ENCODE measurements around the gene C9orf85. TPM values are rescaled to one million over a fixed set of nuclear protein-coding genes. Genes with fewer than 3 reads are reported as not detected.

Gene C9orf85
- total and polyA plus RNA-seq, 10 of the 15 experiments (the other 5 are each of a cell fraction or from before 2014, with no cell fraction given) = 9.1 to 22.6 (median 16.4) TPM

DNA sequence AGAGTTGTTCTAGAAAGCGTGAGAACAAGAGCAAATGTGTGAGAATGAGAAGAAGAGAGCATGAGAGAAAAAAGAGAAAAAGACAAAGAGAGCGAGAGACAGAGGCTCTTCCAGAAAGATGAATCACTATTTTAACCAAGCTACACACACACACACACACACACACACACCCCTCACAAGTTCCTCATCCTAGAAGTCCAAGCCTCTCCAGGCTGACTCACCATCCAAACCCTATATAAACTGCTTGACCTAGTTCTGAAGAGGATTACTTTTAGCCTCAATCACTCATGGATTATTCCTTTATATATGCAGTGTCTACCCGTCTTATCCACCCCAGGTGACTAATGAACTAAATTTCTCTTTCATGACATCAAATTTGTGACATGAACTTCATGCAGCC, 111.4 kb downstream of the C9orf85 start (continued):
- TF ChIP-seq, protein P1, sequence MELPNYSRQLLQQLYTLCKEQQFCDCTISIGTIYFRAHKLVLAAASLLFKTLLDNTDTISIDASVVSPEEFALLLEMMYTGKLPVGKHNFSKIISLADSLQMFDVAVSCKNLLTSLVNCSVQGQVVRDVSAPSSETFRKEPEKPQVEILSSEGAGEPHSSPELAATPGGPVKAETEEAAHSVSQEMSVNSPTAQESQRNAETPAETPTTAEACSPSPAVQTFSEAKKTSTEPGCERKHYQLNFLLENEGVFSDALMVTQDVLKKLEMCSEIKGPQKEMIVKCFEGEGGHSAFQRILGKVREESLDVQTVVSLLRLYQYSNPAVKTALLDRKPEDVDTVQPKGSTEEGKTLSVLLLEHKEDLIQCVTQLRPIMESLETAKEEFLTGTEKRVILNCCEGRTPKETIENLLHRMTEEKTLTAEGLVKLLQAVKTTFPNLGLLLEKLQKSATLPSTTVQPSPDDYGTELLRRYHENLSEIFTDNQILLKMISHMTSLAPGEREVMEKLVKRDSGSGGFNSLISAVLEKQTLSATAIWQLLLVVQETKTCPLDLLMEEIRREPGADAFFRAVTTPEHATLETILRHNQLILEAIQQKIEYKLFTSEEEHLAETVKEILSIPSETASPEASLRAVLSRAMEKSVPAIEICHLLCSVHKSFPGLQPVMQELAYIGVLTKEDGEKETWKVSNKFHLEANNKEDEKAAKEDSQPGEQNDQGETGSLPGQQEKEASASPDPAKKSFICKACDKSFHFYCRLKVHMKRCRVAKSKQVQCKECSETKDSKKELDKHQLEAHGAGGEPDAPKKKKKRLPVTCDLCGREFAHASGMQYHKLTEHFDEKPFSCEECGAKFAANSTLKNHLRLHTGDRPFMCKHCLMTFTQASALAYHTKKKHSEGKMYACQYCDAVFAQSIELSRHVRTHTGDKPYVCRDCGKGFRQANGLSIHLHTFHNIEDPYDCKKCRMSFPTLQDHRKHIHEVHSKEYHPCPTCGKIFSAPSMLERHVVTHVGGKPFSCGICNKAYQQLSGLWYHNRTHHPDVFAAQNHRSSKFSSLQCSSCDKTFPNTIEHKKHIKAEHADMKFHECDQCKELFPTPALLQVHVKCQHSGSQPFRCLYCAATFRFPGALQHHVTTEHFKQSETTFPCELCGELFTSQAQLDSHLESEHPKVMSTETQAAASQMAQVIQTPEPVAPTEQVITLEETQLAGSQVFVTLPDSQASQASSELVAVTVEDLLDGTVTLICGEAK (IDR thresholded peaks at IDR 0.05; ENCODE audit: borderline replicate concordance) = no peak
- no peak for TF ChIP-seq NBN (IDR thresholded peaks at IDR 0.05)
- TF ChIP-seq, protein P2, sequence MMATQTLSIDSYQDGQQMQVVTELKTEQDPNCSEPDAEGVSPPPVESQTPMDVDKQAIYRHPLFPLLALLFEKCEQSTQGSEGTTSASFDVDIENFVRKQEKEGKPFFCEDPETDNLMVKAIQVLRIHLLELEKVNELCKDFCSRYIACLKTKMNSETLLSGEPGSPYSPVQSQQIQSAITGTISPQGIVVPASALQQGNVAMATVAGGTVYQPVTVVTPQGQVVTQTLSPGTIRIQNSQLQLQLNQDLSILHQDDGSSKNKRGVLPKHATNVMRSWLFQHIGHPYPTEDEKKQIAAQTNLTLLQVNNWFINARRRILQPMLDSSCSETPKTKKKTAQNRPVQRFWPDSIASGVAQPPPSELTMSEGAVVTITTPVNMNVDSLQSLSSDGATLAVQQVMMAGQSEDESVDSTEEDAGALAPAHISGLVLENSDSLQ (IDR thresholded peaks at IDR 0.05) = no peak
- TF ChIP-seq CHD2 (IDR thresholded peaks at IDR 0.05; ENCODE audit: borderline replicate concordance, low read depth, low read length) = no peak
- TF ChIP-seq, protein P3, sequence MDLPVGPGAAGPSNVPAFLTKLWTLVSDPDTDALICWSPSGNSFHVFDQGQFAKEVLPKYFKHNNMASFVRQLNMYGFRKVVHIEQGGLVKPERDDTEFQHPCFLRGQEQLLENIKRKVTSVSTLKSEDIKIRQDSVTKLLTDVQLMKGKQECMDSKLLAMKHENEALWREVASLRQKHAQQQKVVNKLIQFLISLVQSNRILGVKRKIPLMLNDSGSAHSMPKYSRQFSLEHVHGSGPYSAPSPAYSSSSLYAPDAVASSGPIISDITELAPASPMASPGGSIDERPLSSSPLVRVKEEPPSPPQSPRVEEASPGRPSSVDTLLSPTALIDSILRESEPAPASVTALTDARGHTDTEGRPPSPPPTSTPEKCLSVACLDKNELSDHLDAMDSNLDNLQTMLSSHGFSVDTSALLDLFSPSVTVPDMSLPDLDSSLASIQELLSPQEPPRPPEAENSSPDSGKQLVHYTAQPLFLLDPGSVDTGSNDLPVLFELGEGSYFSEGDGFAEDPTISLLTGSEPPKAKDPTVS (IDR thresholded peaks at IDR 0.05; ENCODE audit: low read depth, low read length) = no peak
- TF ChIP-seq YBX1 (IDR thresholded peaks at IDR 0.05) = no peak

Small RNA genes within 50 kb of the gene (small RNA-seq; reads per million reads assigned to genes)
- gene HSPB1P1 (not detected), gene RF00019 (not detected)

Other genes with a start within 250 kb of the C9orf85 start
- 1.5 and 2.5 TPM in 2 replicates for gene CEMIP2, start 143.1 kb upstream of the C9orf85 start, total RNA-seq (2014; rRNA removed)
- gene CEMIP2, start 143.1 kb upstream of the C9orf85 start, total RNA-seq (2014; rRNA removed; fragmentation: Illumina TruSeq; extraction: Trizol) = 1.3 and 1.6 TPM in 2 replicates
- 1.2 and 1.7 TPM in 2 replicates for gene CEMIP2, start 143.1 kb upstream of the C9orf85 start, total RNA-seq (2021)
- 16.5 and 19.2 TPM in 2 replicates for gene CEMIP2, start 143.1 kb upstream of the C9orf85 start, polyA plus RNA-seq (2011; rRNA removed)
- gene CEMIP2, start 143.1 kb upstream of the C9orf85 start, polyA plus RNA-seq (2014; fragmentation: Illumina TruSeq; extraction: Trizol) = 1.8 and 5.6 TPM in 2 replicates
- gene CEMIP2, start 143.1 kb upstream of the C9orf85 start, polyA plus RNA-seq (2014; fragmentation: Nextera tagmentation; extraction: Ambion mirVana) = under 1 TPM; 0.50 to 0.79 TPM
- 1.1 and 1.2 TPM in 2 replicates for gene CEMIP2, start 143.1 kb upstream of the C9orf85 start, polyA plus RNA-seq (2014; rRNA removed)
- under 1 TPM; 0.67 to 0.91 TPM for gene CEMIP2, start 143.1 kb upstream of the C9orf85 start, polyA plus RNA-seq (2016; fragmentation: Nextera tagmentation; extraction: Ambion mirVana)
- 16.6 and 19.1 TPM in 2 replicates for gene ABHD17B, start 446 bp upstream of the C9orf85 start, total RNA-seq (2014; rRNA removed)
- 15.7 and 16.0 TPM in 2 replicates for gene ABHD17B, start 446 bp upstream of the C9orf85 start, total RNA-seq (2014; rRNA removed; fragmentation: Illumina TruSeq; extraction: Trizol)
- gene ABHD17B, start 446 bp upstream of the C9orf85 start, total RNA-seq (2021) = 16.8 and 17.4 TPM in 2 replicates
- 16.5 and 18.4 TPM in 2 replicates for gene ABHD17B, start 446 bp upstream of the C9orf85 start, polyA plus RNA-seq (2011; rRNA removed)
- gene ABHD17B, start 446 bp upstream of the C9orf85 start, polyA plus RNA-seq (2014; fragmentation: Illumina TruSeq; extraction: Trizol) = 12.3 and 14.7 TPM in 2 replicates
- gene ABHD17B, start 446 bp upstream of the C9orf85 start, polyA plus RNA-seq (2014; fragmentation: Nextera tagmentation; extraction: Ambion mirVana) = 1 to 10 TPM; 3.5 to 6.9 TPM
- 13.5 and 17.6 TPM in 2 replicates for gene ABHD17B, start 446 bp upstream of the C9orf85 start, polyA plus RNA-seq (2014; rRNA removed)
- 10 to 100 TPM; 20.0 to 21.4 TPM for gene ABHD17B, start 446 bp upstream of the C9orf85 start, polyA plus RNA-seq (2016; fragmentation: Nextera tagmentation; extraction: Ambion mirVana)
- not detected in 2 replicates for gene C9orf57, start 149.0 kb downstream of the C9orf85 start, total RNA-seq (2014; rRNA removed)
- not detected in 2 replicates for gene C9orf57, start 149.0 kb downstream of the C9orf85 start, total RNA-seq (2014; rRNA removed; fragmentation: Illumina TruSeq; extraction: Trizol)
- not detected in 2 replicates for gene C9orf57, start 149.0 kb downstream of the C9orf85 start, total RNA-seq (2021)
- 0.27 and 0.75 TPM in 2 replicates for gene C9orf57, start 149.0 kb downstream of the C9orf85 start, polyA plus RNA-seq (2011; rRNA removed)
- not detected in 2 replicates for gene C9orf57, start 149.0 kb downstream of the C9orf85 start, polyA plus RNA-seq (2014; fragmentation: Illumina TruSeq; extraction: Trizol)
- gene C9orf57, start 149.0 kb downstream of the C9orf85 start, polyA plus RNA-seq (2014; fragmentation: Nextera tagmentation; extraction: Ambion mirVana) = not detected
- gene C9orf57, start 149.0 kb downstream of the C9orf85 start, polyA plus RNA-seq (2014; rRNA removed) = 0.06 TPM in 1 of 2 replicates, not detected in the other
- not detected for gene C9orf57, start 149.0 kb downstream of the C9orf85 start, polyA plus RNA-seq (2016; fragmentation: Nextera tagmentation; extraction: Ambion mirVana)
- 0.56 and 0.87 TPM in 2 replicates for gene GDA, start 237.8 kb downstream of the C9orf85 start, total RNA-seq (2014; rRNA removed)
- gene GDA, start 237.8 kb downstream of the C9orf85 start, total RNA-seq (2014; rRNA removed; fragmentation: Illumina TruSeq; extraction: Trizol) = 0.28 and 0.45 TPM in 2 replicates
- gene GDA, start 237.8 kb downstream of the C9orf85 start, total RNA-seq (2021) = 0.27 and 0.72 TPM in 2 replicates
- gene GDA, start 237.8 kb downstream of the C9orf85 start, polyA plus RNA-seq (2011; rRNA removed) = 17.9 and 27.2 TPM in 2 replicates
- 0.47 and 1.4 TPM in 2 replicates for gene GDA, start 237.8 kb downstream of the C9orf85 start, polyA plus RNA-seq (2014; fragmentation: Illumina TruSeq; extraction: Trizol)
- under 1 TPM; 0.23 to 0.49 TPM for gene GDA, start 237.8 kb downstream of the C9orf85 start, polyA plus RNA-seq (2014; fragmentation: Nextera tagmentation; extraction: Ambion mirVana)
- 0.19 and 0.20 TPM in 2 replicates for gene GDA, start 237.8 kb downstream of the C9orf85 start, polyA plus RNA-seq (2014; rRNA removed)
- not detected for gene GDA, start 237.8 kb downstream of the C9orf85 start, polyA plus RNA-seq (2016; fragmentation: Nextera tagmentation; extraction: Ambion mirVana)